ENCODE results near the gene SCTR. TPM values are rescaled to one million over a fixed set of nuclear protein-coding genes. Genes with fewer than 3 reads are reported as not detected.

Gene SCTR
- total and polyA plus RNA-seq, 2 donors (not counting 1 experiment from before 2014, with no cell fraction given), result not detected

- intact Hi-C loops (cut with micrococcal nuclease), result no loop called here
- Mint-ChIP-seq H3K27me3 (peaks cover 16% of the 10 kb centered on the region), H3K4me3 (no peak overlapping the region), H3K4me1 (no peaks in the 10 kb centered on the region), H3K27ac (no peak overlapping the region), H3K9me3 (ENCODE audit: insufficient read depth) (no peaks in the 10 kb centered on the region)
- Histone ChIP-seq H3K4me2 (replicated peaks; ENCODE audit: low read depth, low read length, poor library complexity, severe bottlenecking) (no peak overlapping the region), H3K79me2 (ENCODE audit: control insufficient read depth, insufficient read depth, low read length) (no peaks in the 10 kb centered on the region), H3K36me3 (replicated peaks in 1 of 2; ENCODE audit: control extremely low read depth in 1 of 2, control insufficient read depth in 1 of 2, extremely low read depth in 1 of 2, insufficient read depth in 2 of 2, low read length in 1 of 2) (no peaks in the 10 kb centered on the region), H3K9me3 (ENCODE audit: control extremely low read depth in 1 of 3, control insufficient read depth in 2 of 3, insufficient read depth in 1 of 3, low read length in 2 of 3) (no peaks in the 10 kb centered on the region), H3K4me3 (ENCODE audit: control extremely low read depth in 1 of 5, extremely low read depth in 1 of 5, insufficient read depth in 1 of 5, low read depth in 2 of 5, low read length in 4 of 5) (no peak overlapping the region), H3K9ac (ENCODE audit: low read length) (no peak overlapping the region), H3K4me1 (ENCODE audit: control insufficient read depth in 2 of 2, insufficient read depth in 2 of 2, low read length in 2 of 2) (no peaks in the 10 kb centered on the region), H2AFZ (ENCODE audit: insufficient read depth, low read depth, low read length, poor library complexity, severe bottlenecking) (no peak overlapping the region), H3K27ac (ENCODE audit: low read length in 2 of 2) (no peak overlapping the region), H3K27me3 (replicated peaks in 1 of 4; ENCODE audit: control extremely low read depth in 1 of 4, control insufficient read depth in 3 of 4, insufficient read depth in 4 of 4, low read length in 3 of 4) (peaks cover 0 to 12% (median 0%) of the 10 kb centered on the region in 4 experiments), H4K20me1 (ENCODE audit: control insufficient read depth, insufficient read depth, low read length, poor library complexity, severe bottlenecking) (no peaks in the 10 kb centered on the region)
- CTCF ChIA-PET, result no interaction called here
- POLR2A ChIA-PET, result no interaction called here
- DNase-seq (no peak), ATAC-seq (ENCODE audit: low read depth) (no peak)
- TF ChIP-seq, protein P1, sequence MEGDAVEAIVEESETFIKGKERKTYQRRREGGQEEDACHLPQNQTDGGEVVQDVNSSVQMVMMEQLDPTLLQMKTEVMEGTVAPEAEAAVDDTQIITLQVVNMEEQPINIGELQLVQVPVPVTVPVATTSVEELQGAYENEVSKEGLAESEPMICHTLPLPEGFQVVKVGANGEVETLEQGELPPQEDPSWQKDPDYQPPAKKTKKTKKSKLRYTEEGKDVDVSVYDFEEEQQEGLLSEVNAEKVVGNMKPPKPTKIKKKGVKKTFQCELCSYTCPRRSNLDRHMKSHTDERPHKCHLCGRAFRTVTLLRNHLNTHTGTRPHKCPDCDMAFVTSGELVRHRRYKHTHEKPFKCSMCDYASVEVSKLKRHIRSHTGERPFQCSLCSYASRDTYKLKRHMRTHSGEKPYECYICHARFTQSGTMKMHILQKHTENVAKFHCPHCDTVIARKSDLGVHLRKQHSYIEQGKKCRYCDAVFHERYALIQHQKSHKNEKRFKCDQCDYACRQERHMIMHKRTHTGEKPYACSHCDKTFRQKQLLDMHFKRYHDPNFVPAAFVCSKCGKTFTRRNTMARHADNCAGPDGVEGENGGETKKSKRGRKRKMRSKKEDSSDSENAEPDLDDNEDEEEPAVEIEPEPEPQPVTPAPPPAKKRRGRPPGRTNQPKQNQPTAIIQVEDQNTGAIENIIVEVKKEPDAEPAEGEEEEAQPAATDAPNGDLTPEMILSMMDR (IDR thresholded peaks at IDR 0.05), result no peak
- TF ChIP-seq EZH2 (IDR thresholded peaks at IDR 0.05; ENCODE audit: borderline replicate concordance, insufficient read depth, low read depth, low read length, poor library complexity, severe bottlenecking), result no peak
- WGBS (ENCODE audit: insufficient coverage), result 84% methylated on average over 4 of the region's 4 CpGs
These were observed 83.4 kb downstream of the SCTR start for GRCh38 chr2:119440873-119441272.

DNA sequence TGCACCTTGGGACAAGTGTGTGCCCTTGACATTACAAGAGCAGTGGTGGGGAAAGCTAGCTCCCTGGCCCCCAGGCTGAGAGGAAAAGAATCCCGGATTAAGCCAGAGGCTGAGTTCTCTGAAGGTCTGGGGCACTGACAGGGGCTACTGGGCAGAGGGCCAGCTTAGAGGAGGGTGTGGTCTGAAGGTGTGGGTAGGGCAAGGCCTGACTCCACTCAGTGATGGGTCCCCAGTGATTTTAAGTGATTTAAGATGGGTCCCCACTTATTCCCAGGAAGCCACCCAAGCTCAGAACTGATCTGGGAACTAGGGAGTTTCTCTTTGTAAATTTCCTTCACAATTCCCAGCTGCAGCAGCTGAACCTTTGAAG lies 83.8 kb downstream of the SCTR start:
- Histone ChIP-seq H4K20me1 (ENCODE audit: control insufficient read depth, insufficient read depth, low read length, poor library complexity, severe bottlenecking) (no peaks in the 10 kb centered on the region), H3K4me2 (replicated peaks; ENCODE audit: low read depth, low read length, poor library complexity, severe bottlenecking) (no peak overlapping the region), H3K79me2 (ENCODE audit: control insufficient read depth, insufficient read depth, low read length) (no peaks in the 10 kb centered on the region), H3K36me3 (replicated peaks in 1 of 2; ENCODE audit: control extremely low read depth in 1 of 2, control insufficient read depth in 1 of 2, extremely low read depth in 1 of 2, insufficient read depth in 2 of 2, low read length in 1 of 2) (no peaks in the 10 kb centered on the region), H2AFZ (ENCODE audit: insufficient read depth, low read depth, low read length, poor library complexity, severe bottlenecking) (no peak overlapping the region), H3K9me3 (ENCODE audit: control extremely low read depth in 1 of 3, control insufficient read depth in 2 of 3, insufficient read depth in 1 of 3, low read length in 2 of 3) (no peaks in the 10 kb centered on the region), H3K27ac (ENCODE audit: low read length in 2 of 2) (no peak overlapping the region), H3K4me1 (ENCODE audit: control insufficient read depth in 2 of 2, insufficient read depth in 2 of 2, low read length in 2 of 2) (no peaks in the 10 kb centered on the region), H3K9ac (ENCODE audit: low read length) (no peak overlapping the region), H3K27me3 (replicated peaks in 1 of 4; ENCODE audit: control extremely low read depth in 1 of 4, control insufficient read depth in 3 of 4, insufficient read depth in 4 of 4, low read length in 3 of 4) (peaks cover 0 to 13% (median 0%) of the 10 kb centered on the region in 4 experiments), H3K4me3 (ENCODE audit: control extremely low read depth in 1 of 5, extremely low read depth in 1 of 5, insufficient read depth in 1 of 5, low read depth in 2 of 5, low read length in 4 of 5) (no peak overlapping the region)
- POLR2A ChIA-PET, result no interaction called here
- CTCF ChIA-PET, result no interaction called here
- intact Hi-C loops (cut with micrococcal nuclease), result no loop called here
- Mint-ChIP-seq H3K4me1 (no peaks in the 10 kb centered on the region), H3K4me3 (no peak overlapping the region), H3K9me3 (ENCODE audit: insufficient read depth) (no peaks in the 10 kb centered on the region), H3K27ac (no peak overlapping the region), H3K27me3 (peaks cover 16% of the 10 kb centered on the region)
- 73% methylated on average over 1 of the region's 1 CpG for WGBS (ENCODE audit: insufficient coverage)
- ATAC-seq (ENCODE audit: low read depth) (no peak), DNase-seq (no peak)
- TF ChIP-seq, protein P1 (IDR thresholded peaks at IDR 0.05), result no peak
- TF ChIP-seq EZH2 (IDR thresholded peaks at IDR 0.05; ENCODE audit: borderline replicate concordance, insufficient read depth, low read depth, low read length, poor library complexity, severe bottlenecking), result no peak
